ENCODE data around the gene MEF2C.

GRCh38 chr5:88846434-88846833 lies 36.5 kb downstream of the MEF2C start:
- TF ChIP-seq, protein P1, sequence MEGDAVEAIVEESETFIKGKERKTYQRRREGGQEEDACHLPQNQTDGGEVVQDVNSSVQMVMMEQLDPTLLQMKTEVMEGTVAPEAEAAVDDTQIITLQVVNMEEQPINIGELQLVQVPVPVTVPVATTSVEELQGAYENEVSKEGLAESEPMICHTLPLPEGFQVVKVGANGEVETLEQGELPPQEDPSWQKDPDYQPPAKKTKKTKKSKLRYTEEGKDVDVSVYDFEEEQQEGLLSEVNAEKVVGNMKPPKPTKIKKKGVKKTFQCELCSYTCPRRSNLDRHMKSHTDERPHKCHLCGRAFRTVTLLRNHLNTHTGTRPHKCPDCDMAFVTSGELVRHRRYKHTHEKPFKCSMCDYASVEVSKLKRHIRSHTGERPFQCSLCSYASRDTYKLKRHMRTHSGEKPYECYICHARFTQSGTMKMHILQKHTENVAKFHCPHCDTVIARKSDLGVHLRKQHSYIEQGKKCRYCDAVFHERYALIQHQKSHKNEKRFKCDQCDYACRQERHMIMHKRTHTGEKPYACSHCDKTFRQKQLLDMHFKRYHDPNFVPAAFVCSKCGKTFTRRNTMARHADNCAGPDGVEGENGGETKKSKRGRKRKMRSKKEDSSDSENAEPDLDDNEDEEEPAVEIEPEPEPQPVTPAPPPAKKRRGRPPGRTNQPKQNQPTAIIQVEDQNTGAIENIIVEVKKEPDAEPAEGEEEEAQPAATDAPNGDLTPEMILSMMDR (IDR thresholded peaks at IDR 0.05; ENCODE audit: insufficient read depth, low read depth, low read length), result no peak
- no peak for TF ChIP-seq EZH2 (IDR thresholded peaks at IDR 0.05; ENCODE audit: insufficient read depth, low read length)
